NCI-H748 treated with DMSO at 0.1 percent for 48 hours (cell line): ENCODE results near the gene SCYGR2.
"Not testable (repeated sequence)": the region's sequence is repeated elsewhere in the genome, so short reads cannot be mapped to it uniquely, and the experiment has no call there.

Experiments
- DNase-seq: peaks from one replicate; lab custom pipeline; 2025; lab: John Stamatoyannopoulos, UW

SCYGR2 gene

GRCh38 chr2:227598835-227599503 is at the start of gene SCYGR2:
TSS of gene SCYGR2 (plus strand) at chr2:227598893. CDS start at chr2:227598893, 0 bp downstream.
- DNase-seq = not testable (repeated sequence)

GRCh38 chr2:227551836-227552235 is 46.9 kb upstream of the SCYGR2 start:
- no peak for DNase-seq

DNA sequence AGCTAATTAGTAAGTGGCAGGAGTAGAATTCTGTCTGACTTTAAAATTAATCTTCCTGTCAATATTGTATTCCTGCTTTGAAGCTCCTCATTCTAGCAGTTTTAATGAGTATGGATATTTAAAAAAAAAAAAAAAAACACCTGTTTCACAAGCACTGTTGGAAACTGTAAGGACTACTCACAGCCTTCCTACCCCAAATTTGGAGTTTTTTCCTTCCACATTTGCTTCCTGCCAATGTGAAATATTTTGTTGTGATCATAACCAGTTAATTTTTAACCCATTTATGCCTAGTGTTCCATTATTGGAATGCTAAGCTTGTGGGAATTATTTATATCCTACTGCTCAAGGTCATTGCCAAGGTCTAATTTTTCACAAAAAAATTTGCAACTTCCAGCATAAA is 36.1 kb upstream of the SCYGR2 start:
- no peak for DNase-seq

GRCh38 chr2:227565080-227565479 is 33.6 kb upstream of the SCYGR2 start:
- no peak for DNase-seq

DNA sequence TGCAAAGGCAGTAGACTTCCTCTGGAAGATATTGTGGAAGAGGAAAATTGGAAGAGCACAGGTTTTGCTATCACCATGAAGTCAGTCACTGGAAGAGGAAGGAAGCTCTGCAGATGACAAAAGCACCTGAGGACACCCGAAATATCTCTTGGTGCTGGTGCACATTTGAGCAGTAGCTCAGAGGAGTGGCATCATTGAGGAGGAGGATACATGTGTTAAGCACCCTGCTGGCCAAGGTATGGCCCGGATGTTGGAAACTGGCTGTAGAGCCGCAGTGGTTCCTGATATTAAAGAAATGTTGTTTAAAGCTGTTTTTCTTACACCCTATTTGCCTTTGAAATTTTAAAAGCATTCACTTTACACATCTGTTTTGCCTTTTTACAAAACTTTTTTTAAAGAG is 32.7 kb upstream of the SCYGR2 start:
- DNase-seq = no peak

- DNase-seq = no peak
Measured at GRCh38 chr2:227568852-227569169, 29.9 kb upstream of the SCYGR2 start.

- DNase-seq = no peak
Measured at GRCh38 chr2:227570615-227571014, 28.1 kb upstream of the SCYGR2 start.

GRCh38 chr2:227576110-227576509 is 22.6 kb upstream of the SCYGR2 start:
- DNase-seq = no peak

DNA sequence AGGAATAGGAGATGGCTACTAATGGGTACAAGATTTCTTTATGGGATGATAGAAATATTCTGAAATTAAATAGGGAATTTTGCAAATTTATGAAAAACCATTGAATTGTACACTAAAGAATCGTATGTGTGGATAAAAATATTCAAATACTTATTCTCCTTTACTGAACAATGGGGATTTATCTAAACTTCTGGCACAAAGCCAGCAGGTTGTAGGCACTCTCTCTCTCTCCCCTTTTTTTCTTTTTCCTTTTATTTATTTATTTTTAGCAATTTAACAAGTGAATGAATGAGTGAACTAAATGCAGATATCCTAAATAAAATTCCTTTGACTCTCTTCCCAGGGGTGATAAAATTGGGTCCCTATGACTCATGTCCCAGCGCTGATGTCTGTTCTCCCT is 21.9 kb upstream of the SCYGR2 start:
- no peak for DNase-seq

GRCh38 chr2:227577555-227577954 is 21.1 kb upstream of the SCYGR2 start:
- DNase-seq = no peak

DNA sequence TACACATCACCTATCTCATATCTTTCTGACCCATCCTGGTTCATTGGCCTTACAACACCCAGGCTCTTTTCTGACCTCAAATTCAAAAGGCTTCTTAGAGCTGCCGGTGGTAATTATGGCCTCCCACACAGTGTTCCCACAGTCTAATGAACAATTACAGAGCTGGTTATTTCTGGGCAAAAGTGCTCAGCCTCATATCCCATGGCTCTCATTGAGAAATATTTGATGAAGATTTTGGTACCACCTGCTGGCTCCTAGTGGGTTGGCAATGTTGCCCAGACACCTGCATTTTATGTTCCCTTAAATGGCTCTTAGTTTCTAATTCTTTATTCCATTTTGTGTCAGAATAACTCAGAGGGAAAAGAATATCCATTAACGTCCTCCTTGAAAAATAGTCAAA is 20.1 kb upstream of the SCYGR2 start:
- no peak for DNase-seq

GRCh38 chr2:227579791-227580190 is 18.9 kb upstream of the SCYGR2 start:
- DNase-seq = no peak

- DNase-seq = no peak
Measured at GRCh38 chr2:227582369-227582768, 16.3 kb upstream of the SCYGR2 start.

GRCh38 chr2:227592694-227593387 is 5.9 kb upstream of the SCYGR2 start:
- no peak for DNase-seq

DNA sequence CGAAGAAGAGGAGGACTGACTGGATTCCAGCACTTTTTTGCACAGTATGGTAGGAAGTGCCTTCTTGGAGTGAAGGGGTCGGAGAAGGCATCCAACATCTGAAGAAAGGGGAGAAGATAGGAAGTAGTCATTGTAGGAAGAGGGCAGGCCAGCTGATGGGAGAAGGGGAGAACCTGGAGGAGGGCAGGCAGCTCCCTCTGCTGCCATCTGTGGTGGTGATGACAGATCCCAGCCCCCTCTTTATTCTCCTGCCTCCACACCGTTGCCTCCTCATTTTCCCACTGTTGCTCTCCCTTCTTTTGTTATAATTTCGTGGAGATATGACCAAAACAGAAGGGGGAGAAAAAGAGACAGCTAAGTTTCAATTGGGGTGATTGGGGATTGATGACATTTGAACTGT is 2.9 kb upstream of the SCYGR2 start:
- no peak for DNase-seq

DNA sequence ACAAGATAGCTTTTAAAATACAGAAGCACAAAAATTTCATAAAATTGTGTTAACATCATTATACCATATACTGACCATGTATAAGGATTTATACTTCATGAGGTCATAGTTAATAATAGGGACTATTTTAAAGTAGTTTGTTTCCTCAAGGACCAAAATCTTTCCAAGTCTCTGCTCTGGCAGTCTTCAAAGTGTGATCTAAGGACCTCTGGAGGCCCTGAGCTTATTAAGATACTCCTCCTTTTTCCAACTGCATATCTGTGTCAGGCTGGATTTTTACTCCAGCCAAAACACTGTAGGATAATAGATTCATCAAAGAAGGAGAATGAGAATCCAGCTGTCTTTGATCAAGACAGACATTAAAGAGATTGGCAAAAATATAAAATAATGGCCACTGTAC is 1.7 kb upstream of the SCYGR2 start:
- DNase-seq = no peak

GRCh38 chr2:227597998-227598397 is 695 bp upstream of the SCYGR2 start:
- DNase-seq = no peak

- DNase-seq = no peak
Measured at GRCh38 chr2:227602358-227602757, 3.7 kb downstream of the SCYGR2 start.

- DNase-seq = no peak
Measured at GRCh38 chr2:227606476-227606875, 7.8 kb downstream of the SCYGR2 start.

- no peak for DNase-seq
Measured at GRCh38 chr2:227607941-227608340, 9.2 kb downstream of the SCYGR2 start.

GRCh38 chr2:227608561-227609338 is 10.1 kb downstream of the SCYGR2 start:
- peak; percentile 13 for DNase-seq

GRCh38 chr2:227610123-227610522 is 11.4 kb downstream of the SCYGR2 start:
- no peak for DNase-seq
